ENCODE results near the gene RPS18.
"Not testable (repeated sequence)": the region's sequence is repeated elsewhere in the genome, so short reads cannot be mapped to it uniquely, and the experiment has no call there.

The RPS18 gene

DNA sequence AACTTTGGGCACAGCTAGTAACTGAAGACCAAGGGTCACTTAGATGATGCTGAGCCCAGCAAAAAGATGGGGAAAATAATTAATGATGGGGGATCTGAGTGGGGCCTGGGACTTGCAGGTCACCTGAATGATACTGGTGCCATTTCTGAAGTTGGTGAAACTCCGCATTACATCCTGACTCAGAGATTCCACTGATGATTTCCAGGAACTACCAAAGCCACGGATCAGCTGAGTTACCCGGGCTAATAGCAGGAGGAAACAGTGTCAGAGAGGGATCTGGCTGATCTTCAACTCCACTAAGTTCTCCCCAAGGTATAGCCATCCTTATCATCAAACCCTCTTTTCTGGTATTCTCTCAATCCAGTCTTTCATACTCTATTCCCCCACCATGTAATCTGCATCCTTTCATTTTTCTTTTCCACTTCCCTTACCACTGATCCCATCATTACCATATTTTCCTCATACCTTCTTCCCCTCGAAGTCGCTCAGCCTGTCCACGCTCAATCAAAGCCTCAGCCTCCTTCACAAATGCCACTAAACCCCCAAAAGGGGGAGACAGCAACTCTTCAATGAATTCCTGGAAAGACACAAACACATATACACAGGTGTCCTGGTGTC lies 20.4 kb upstream of the RPS18 start (continued):
- no peak for TF ChIP-seq ZNF8 (CRISPR knock-in tag; IDR thresholded peaks at IDR 0.05)

DNA sequence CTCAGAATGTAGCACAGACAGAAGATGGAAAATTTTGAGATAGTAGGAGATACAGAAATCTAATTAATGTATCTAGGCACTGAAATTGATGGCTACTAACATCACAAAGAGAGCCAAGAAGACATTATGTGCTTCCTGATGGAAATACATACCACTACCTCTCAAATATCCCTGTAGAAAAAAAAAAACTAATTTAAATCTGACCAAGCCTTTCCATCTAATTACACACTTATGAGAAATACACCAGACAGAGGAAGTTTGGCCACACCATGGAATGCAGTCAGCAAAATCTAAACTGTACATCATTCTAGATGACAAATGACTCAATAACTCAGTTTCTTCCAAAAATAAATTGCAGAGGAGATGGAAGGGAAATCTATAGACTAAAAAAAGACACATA lies 19.1 kb upstream of the RPS18 start:
- TF ChIP-seq ZNF8 (CRISPR knock-in tag; IDR thresholded peaks at IDR 0.05): peak; percentile 83
- no peak for TF ChIP-seq ARNTL (CRISPR knock-in tag; IDR thresholded peaks at IDR 0.05; ENCODE audit: borderline replicate concordance, low read depth)
- TF ChIP-seq ZNF565 (CRISPR knock-in tag; conservative IDR thresholded peaks at IDR 0.05; ENCODE audit: low read depth): no peak
- TF ChIP-seq ZNF70 (CRISPR knock-in tag; IDR thresholded peaks at IDR 0.05): no peak
- TF ChIP-seq GLIS3 (CRISPR knock-in tag; IDR thresholded peaks at IDR 0.05): no peak
- no peak for TF ChIP-seq ZFP3 (CRISPR knock-in tag; IDR thresholded peaks at IDR 0.05)
- TF ChIP-seq, protein P1, sequence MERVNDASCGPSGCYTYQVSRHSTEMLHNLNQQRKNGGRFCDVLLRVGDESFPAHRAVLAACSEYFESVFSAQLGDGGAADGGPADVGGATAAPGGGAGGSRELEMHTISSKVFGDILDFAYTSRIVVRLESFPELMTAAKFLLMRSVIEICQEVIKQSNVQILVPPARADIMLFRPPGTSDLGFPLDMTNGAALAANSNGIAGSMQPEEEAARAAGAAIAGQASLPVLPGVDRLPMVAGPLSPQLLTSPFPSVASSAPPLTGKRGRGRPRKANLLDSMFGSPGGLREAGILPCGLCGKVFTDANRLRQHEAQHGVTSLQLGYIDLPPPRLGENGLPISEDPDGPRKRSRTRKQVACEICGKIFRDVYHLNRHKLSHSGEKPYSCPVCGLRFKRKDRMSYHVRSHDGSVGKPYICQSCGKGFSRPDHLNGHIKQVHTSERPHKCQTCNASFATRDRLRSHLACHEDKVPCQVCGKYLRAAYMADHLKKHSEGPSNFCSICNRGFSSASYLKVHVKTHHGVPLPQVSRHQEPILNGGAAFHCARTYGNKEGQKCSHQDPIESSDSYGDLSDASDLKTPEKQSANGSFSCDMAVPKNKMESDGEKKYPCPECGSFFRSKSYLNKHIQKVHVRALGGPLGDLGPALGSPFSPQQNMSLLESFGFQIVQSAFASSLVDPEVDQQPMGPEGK (CRISPR knock-in tag; IDR thresholded peaks at IDR 0.05; ENCODE audit: borderline replicate concordance): no peak
- TF ChIP-seq ESRRG (CRISPR knock-in tag; IDR thresholded peaks at IDR 0.05): no peak
- TF ChIP-seq ISL1 (CRISPR knock-in tag; IDR thresholded peaks at IDR 0.05): peak; percentile 84
- no peak for ATAC-seq

DNA sequence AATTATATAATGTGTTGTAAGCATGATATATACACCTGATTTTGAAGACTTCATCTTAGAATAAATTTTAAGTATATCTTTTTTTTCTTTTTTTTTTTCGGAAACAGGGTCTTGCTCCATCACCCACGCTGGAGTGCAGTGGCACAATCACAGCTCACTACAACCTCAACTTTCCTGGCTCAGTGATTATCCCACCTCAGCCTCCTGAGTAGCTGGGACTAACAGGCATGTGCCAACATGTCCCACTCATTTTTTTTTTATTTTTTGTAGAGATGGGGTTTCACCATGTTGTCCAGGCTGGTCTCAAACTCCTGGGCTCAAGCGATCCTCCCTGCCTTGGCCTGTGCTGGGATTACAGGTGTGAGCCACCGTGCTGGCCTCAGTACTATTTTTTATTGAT lies 17.3 kb upstream of the RPS18 start:
- TF ChIP-seq PPARA (CRISPR knock-in tag; IDR thresholded peaks at IDR 0.05; ENCODE audit: borderline replicate concordance) (no peak), TCF4 (CRISPR knock-in tag; IDR thresholded peaks at IDR 0.05; ENCODE audit: borderline replicate concordance) (no peak), ZFP30 (CRISPR knock-in tag; IDR thresholded peaks at IDR 0.05) (no peak), ARNTL (CRISPR knock-in tag; IDR thresholded peaks at IDR 0.05; ENCODE audit: borderline replicate concordance, low read depth) (no peak), ESRRG (CRISPR knock-in tag; IDR thresholded peaks at IDR 0.05) (no peak), TOX (CRISPR knock-in tag; IDR thresholded peaks at IDR 0.05; ENCODE audit: borderline replicate concordance) (no peak)
- TF ChIP-seq, protein P2, sequence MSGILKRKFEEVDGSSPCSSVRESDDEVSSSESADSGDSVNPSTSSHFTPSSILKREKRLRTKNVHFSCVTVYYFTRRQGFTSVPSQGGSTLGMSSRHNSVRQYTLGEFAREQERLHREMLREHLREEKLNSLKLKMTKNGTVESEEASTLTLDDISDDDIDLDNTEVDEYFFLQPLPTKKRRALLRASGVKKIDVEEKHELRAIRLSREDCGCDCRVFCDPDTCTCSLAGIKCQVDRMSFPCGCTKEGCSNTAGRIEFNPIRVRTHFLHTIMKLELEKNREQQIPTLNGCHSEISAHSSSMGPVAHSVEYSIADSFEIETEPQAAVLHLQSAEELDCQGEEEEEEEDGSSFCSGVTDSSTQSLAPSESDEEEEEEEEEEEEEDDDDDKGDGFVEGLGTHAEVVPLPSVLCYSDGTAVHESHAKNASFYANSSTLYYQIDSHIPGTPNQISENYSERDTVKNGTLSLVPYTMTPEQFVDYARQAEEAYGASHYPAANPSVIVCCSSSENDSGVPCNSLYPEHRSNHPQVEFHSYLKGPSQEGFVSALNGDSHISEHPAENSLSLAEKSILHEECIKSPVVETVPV (CRISPR knock-in tag; IDR thresholded peaks at IDR 0.05): no peak
- TF ChIP-seq, protein P3, sequence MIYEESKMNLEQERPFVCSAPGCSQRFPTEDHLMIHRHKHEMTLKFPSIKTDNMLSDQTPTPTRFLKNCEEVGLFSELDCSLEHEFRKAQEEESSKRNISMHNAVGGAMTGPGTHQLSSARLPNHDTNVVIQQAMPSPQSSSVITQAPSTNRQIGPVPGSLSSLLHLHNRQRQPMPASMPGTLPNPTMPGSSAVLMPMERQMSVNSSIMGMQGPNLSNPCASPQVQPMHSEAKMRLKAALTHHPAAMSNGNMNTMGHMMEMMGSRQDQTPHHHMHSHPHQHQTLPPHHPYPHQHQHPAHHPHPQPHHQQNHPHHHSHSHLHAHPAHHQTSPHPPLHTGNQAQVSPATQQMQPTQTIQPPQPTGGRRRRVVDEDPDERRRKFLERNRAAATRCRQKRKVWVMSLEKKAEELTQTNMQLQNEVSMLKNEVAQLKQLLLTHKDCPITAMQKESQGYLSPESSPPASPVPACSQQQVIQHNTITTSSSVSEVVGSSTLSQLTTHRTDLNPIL (CRISPR knock-in tag; IDR thresholded peaks at IDR 0.05; ENCODE audit: low read depth): no peak
- ATAC-seq: no peak

DNA sequence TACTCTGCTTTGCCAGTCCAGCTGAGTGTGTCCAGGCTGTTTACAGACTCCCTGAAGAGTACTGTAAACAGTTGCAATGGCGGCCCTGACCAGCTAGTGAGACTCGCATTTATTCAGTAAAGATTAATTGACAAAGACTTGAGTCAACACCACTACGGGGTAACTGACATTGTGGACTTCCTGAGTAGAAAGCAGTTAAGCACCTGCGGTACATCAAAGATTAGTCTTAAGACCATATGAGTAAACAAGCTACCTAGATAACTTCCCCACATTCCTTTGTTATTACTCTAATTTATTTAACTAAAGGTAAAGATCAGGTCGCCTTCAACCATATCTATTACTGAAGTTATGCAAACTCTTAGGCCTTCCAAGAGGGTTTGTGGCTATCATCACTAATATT lies 12.8 kb upstream of the RPS18 start:
- TF ChIP-seq, protein P3 (CRISPR knock-in tag; IDR thresholded peaks at IDR 0.05; ENCODE audit: low read depth): no peak
- TF ChIP-seq OSR1 (CRISPR knock-in tag; IDR thresholded peaks at IDR 0.05) (no peak), ZC3H10 (CRISPR knock-in tag; IDR thresholded peaks at IDR 0.05) (no peak), ZFP3 (CRISPR knock-in tag; IDR thresholded peaks at IDR 0.05) (no peak), ZNF8 (CRISPR knock-in tag; IDR thresholded peaks at IDR 0.05) (no peak), PPARA (CRISPR knock-in tag; IDR thresholded peaks at IDR 0.05; ENCODE audit: borderline replicate concordance) (no peak), SNAI2 (CRISPR knock-in tag; IDR thresholded peaks at IDR 0.05) (no peak), CSDC2 (CRISPR knock-in tag; IDR thresholded peaks at IDR 0.05) (no peak), GLIS3 (CRISPR knock-in tag; IDR thresholded peaks at IDR 0.05) (no peak), ZFP30 (CRISPR knock-in tag; IDR thresholded peaks at IDR 0.05) (no peak), BACH2 (CRISPR knock-in tag; IDR thresholded peaks at IDR 0.05; ENCODE audit: borderline replicate concordance) (no peak), TOX (CRISPR knock-in tag; IDR thresholded peaks at IDR 0.05; ENCODE audit: borderline replicate concordance) (no peak), RARB (CRISPR knock-in tag; IDR thresholded peaks at IDR 0.05) (no peak), ESRRG (CRISPR knock-in tag; IDR thresholded peaks at IDR 0.05) (no peak), ZNF565 (CRISPR knock-in tag; conservative IDR thresholded peaks at IDR 0.05; ENCODE audit: low read depth) (no peak), TCF4 (CRISPR knock-in tag; IDR thresholded peaks at IDR 0.05; ENCODE audit: borderline replicate concordance) (no peak), ARNTL (CRISPR knock-in tag; IDR thresholded peaks at IDR 0.05; ENCODE audit: borderline replicate concordance, low read depth) (no peak)
- TF ChIP-seq, protein P4, sequence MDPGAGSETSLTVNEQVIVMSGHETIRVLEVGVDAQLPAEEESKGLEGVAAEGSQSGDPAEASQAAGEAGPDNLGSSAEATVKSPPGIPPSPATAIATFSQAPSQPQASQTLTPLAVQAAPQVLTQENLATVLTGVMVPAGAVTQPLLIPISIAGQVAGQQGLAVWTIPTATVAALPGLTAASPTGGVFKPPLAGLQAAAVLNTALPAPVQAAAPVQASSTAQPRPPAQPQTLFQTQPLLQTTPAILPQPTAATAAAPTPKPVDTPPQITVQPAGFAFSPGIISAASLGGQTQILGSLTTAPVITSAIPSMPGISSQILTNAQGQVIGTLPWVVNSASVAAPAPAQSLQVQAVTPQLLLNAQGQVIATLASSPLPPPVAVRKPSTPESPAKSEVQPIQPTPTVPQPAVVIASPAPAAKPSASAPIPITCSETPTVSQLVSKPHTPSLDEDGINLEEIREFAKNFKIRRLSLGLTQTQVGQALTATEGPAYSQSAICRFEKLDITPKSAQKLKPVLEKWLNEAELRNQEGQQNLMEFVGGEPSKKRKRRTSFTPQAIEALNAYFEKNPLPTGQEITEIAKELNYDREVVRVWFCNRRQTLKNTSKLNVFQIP (CRISPR knock-in tag; IDR thresholded peaks at IDR 0.05; ENCODE audit: borderline replicate concordance, low read depth): no peak
- TF ChIP-seq, protein P5, sequence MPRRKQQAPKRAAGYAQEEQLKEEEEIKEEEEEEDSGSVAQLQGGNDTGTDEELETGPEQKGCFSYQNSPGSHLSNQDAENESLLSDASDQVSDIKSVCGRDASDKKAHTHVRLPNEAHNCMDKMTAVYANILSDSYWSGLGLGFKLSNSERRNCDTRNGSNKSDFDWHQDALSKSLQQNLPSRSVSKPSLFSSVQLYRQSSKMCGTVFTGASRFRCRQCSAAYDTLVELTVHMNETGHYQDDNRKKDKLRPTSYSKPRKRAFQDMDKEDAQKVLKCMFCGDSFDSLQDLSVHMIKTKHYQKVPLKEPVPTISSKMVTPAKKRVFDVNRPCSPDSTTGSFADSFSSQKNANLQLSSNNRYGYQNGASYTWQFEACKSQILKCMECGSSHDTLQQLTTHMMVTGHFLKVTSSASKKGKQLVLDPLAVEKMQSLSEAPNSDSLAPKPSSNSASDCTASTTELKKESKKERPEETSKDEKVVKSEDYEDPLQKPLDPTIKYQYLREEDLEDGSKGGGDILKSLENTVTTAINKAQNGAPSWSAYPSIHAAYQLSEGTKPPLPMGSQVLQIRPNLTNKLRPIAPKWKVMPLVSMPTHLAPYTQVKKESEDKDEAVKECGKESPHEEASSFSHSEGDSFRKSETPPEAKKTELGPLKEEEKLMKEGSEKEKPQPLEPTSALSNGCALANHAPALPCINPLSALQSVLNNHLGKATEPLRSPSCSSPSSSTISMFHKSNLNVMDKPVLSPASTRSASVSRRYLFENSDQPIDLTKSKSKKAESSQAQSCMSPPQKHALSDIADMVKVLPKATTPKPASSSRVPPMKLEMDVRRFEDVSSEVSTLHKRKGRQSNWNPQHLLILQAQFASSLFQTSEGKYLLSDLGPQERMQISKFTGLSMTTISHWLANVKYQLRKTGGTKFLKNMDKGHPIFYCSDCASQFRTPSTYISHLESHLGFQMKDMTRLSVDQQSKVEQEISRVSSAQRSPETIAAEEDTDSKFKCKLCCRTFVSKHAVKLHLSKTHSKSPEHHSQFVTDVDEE (CRISPR knock-in tag; IDR thresholded peaks at IDR 0.05): no peak
- no peak for ATAC-seq

DNA sequence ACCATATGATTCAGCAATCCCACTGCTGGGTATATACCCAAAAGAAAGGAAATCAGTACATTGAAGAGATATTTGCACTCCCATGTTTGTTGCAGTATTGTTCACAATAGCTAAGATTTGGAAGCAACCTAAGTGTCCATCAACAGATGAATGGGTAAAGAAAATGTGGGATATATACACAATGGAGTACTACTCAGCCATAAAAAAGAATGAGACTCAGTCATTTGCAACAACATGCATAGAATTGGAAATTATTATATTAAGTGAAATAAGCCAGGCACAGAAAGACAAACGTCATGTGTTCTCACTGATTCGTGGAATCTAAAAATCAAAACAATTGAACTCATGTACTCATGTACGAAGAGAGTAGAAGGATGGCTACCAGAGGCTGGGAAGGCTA lies 9.4 kb upstream of the RPS18 start:
- ATAC-seq: not testable (repeated sequence)
